AG09319 (cell line): ENCODE results near the gene PIWIL1.

ENCODE experiments used
- DNase-seq: peaks from one replicate; pipeline ENCODE4 v3.0.0-alpha.2; 2010; ENCODE audit warnings: low read depth; ENCODE audit errors: extremely low read depth
- CTCF ChIP-seq: IDR thresholded peaks from 2 replicates; pipeline ENCODE4 v1.5.1; 2011; ENCODE audit warnings: low read depth, mild to moderate bottlenecking, inconsistent platforms, low read length, moderate library complexity

The PIWIL1 gene

GRCh38 chr12:130322263-130322662 is 15.4 kb upstream of the PIWIL1 start:
- DNase-seq = no peak
- no peak for TF ChIP-seq CTCF

DNA sequence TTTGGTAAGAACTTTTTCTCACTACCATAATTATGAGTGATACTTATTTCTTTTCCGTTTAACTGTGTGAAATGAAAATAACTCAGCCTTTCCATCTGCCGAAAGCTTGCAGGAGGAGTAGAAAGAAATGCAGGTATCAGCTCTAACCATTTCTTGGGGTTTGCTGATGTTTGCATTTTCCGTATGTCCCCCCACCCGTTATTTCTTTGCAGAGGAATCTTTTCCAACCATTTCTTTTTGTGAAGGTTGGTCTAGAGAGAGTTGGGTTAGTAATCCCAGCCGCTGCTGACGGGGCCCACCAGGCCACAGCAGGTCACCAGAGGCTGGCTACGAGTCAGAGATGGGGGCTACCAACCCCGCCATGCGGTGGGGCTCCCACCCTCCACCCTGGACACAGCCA is 7.0 kb upstream of the PIWIL1 start:
- no peak for TF ChIP-seq CTCF
- no peak for DNase-seq

DNA sequence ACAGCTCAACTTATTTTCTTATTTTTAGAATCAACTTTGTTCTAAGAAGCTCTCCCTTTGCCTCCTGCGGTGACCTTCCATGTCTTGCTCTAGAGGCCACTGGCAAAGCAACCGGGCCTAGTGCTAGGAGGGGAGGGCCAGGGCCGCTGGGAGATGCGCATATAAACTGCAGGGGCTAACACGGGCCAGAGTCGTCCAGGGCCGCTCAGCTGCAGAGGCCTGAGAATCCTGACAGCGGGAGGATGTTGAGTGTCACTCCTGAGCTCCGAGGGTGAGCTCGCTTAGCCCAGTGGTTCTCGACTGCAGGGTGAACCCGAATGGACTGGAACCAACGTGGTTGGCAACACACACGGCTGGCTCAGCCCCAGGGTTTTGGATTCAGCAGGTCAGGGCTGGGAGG is 6.5 kb upstream of the PIWIL1 start:
- DNase-seq = no peak

GRCh38 chr12:130333341-130333740 is 4.3 kb upstream of the PIWIL1 start:
- TF ChIP-seq CTCF = no peak
- no peak for DNase-seq

More for the DNA sequence above, 6.5 kb upstream of the PIWIL1 start:
- no peak for TF ChIP-seq CTCF

GRCh38 chr12:130334399-130334798 is 3.3 kb upstream of the PIWIL1 start:
- TF ChIP-seq CTCF = no peak
- no peak for DNase-seq

DNA sequence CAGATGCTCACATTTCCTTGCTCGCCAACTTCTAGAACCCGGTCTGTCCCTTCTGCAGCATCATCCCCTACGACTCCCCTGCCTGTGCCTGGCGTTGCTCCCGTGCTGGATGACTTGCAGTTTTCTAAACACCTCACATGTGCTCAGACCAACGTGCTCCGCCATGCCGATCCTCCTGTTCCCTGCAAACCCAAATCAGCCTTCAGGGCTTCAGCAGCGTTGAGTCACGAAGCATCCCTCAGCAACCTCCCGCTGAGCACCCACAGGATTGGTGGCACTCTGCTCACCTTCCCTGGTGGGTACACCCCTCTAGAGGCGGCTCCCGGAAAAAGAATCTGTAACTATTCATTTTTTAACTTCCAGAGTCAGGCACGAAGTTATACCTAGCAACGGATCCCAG is 2.8 kb upstream of the PIWIL1 start:
- no peak for TF ChIP-seq CTCF
- no peak for DNase-seq

GRCh38 chr12:130335517-130336392 is 1.9 kb upstream of the PIWIL1 start:
- peak; percentile 49 for TF ChIP-seq CTCF
- peak; percentile 2 for DNase-seq
